Mesenchymal stem cell (in vitro differentiated cells and primary cell): Measurements from ENCODE around the gene C1QC.

Experiments used
- DNase-seq: peaks from one replicate; pipeline ENCODE4 v3.0.0-alpha.2; 2013
- H2AFZ ChIP-seq: one replicate; pipeline ENCODE4 v1.6.1; 2013; ENCODE audit warnings: low read depth, mild to moderate bottlenecking, control low read depth, inconsistent platforms, low read length, moderate library complexity
- H2AK5ac ChIP-seq: 2 replicates; pipeline ENCODE4 v1.6.1; 2013; ENCODE audit warnings: low read length, moderate library complexity, mild to moderate bottlenecking, inconsistent platforms; ENCODE audit not compliant: severe bottlenecking
- H2BK120ac ChIP-seq: one replicate; pipeline ENCODE4 v1.6.1; 2013; ENCODE audit warnings: low read depth, mild to moderate bottlenecking, inconsistent platforms, low read length, moderate library complexity
- H2BK12ac ChIP-seq, 2 experiments: one replicate each; pipeline ENCODE4 v1.6.1; 2013; ENCODE audit warnings: inconsistent platforms in 2 of 2, low read length in 2 of 2, mild to moderate bottlenecking in 2 of 2, moderate library complexity in 2 of 2, control low read depth in 1 of 2
- H2BK15ac ChIP-seq: one replicate; pipeline ENCODE4 v1.6.1; 2013; ENCODE audit warnings: mild to moderate bottlenecking, low read depth, inconsistent platforms; ENCODE audit not compliant: poor library complexity, severe bottlenecking
- H2BK5ac ChIP-seq: 2 replicates; pipeline ENCODE4 v1.6.1; 2013; ENCODE audit warnings: low read depth, mild to moderate bottlenecking, low read length, control low read depth, inconsistent platforms; ENCODE audit not compliant: poor library complexity, severe bottlenecking
- H3K14ac ChIP-seq, 2 experiments: one replicate each; pipeline ENCODE4 v1.6.1; 2013; ENCODE audit warnings: inconsistent platforms in 2 of 2, low read length in 2 of 2, control low read depth in 1 of 2, mild to moderate bottlenecking in 1 of 2, moderate library complexity in 1 of 2
- H3K18ac ChIP-seq, 2 experiments: one replicate each; pipeline ENCODE4 v1.6.1; 2013; ENCODE audit warnings: inconsistent platforms in 2 of 2, low read length in 2 of 2, control low read depth in 1 of 2, low read depth in 1 of 2, mild to moderate bottlenecking in 1 of 2
- H3K23ac ChIP-seq, 2 experiments: one replicate each; pipeline ENCODE4 v1.6.1; 2013; ENCODE audit warnings: inconsistent platforms in 2 of 2, low read length in 2 of 2, mild to moderate bottlenecking in 2 of 2, moderate library complexity in 2 of 2, control low read depth in 1 of 2
- H3K27ac ChIP-seq: 2 replicates; pipeline ENCODE4 v1.5.1; 2013; ENCODE audit warnings: mild to moderate bottlenecking, moderate library complexity, low read length, control low read depth, inconsistent platforms; ENCODE audit not compliant: poor library complexity, severe bottlenecking
- H3K27me3 ChIP-seq, 2 experiments: 2 replicates each; pipeline versions ENCODE4 v1.6.1 to v1.7.0; 2013; ENCODE audit warnings: low read length in 2 of 2, mild to moderate bottlenecking in 2 of 2, moderate library complexity in 2 of 2, control low read depth in 1 of 2, inconsistent platforms in 1 of 2; ENCODE audit not compliant: control insufficient read depth in 1 of 2, insufficient read depth in 1 of 2
- H3K36me3 ChIP-seq, 2 experiments: 2 replicates each; pipeline versions ENCODE4 v1.6.1 to v1.7.0; 2013; ENCODE audit warnings: low read length in 2 of 2, control low read depth in 1 of 2, inconsistent platforms in 1 of 2, low read depth in 1 of 2, mild to moderate bottlenecking in 1 of 2; ENCODE audit not compliant: insufficient read depth in 2 of 2, control insufficient read depth in 1 of 2
- H3K4ac ChIP-seq, 2 experiments: one replicate each; pipeline ENCODE4 v1.6.1; 2013; ENCODE audit warnings: inconsistent platforms in 2 of 2, low read length in 2 of 2, mild to moderate bottlenecking in 2 of 2, moderate library complexity in 2 of 2, control low read depth in 1 of 2, low read depth in 1 of 2
- H3K4me1 ChIP-seq: 2 replicates; pipeline ENCODE4 v1.6.1; 2013; ENCODE audit warnings: low read depth, low read length, control low read depth; ENCODE audit not compliant: control insufficient read depth, insufficient read depth
- H3K4me2 ChIP-seq: 2 replicates; pipeline ENCODE4 v1.6.1; 2013; ENCODE audit warnings: low read length, mild to moderate bottlenecking, inconsistent platforms; ENCODE audit not compliant: poor library complexity, severe bottlenecking
- H3K4me3 ChIP-seq, 2 experiments: 2 replicates each; pipeline versions ENCODE4 v1.5.1 to v1.7.0; 2013; ENCODE audit warnings: low read length in 2 of 2, mild to moderate bottlenecking in 2 of 2, control low read depth in 1 of 2, low read depth in 1 of 2; ENCODE audit not compliant: insufficient read depth in 1 of 2
- H3K79me1 ChIP-seq: replicated peaks from 2 replicates; pipeline ENCODE4 v1.6.1; 2013; ENCODE audit warnings: mild to moderate bottlenecking, control low read depth, low read length, inconsistent platforms; ENCODE audit not compliant: poor library complexity, severe bottlenecking
- H3K9ac ChIP-seq: 2 replicates; pipeline ENCODE4 v1.7.0; 2013; ENCODE audit warnings: mild to moderate bottlenecking, low read length, moderate library complexity
- H3K9me3 ChIP-seq: 2 replicates; pipeline ENCODE4 v1.7.0; 2013; ENCODE audit warnings: mild to moderate bottlenecking, low read length; ENCODE audit not compliant: control insufficient read depth
- H4K8ac ChIP-seq: one replicate; pipeline ENCODE4 v1.6.1; 2013; ENCODE audit warnings: inconsistent platforms, mild to moderate bottlenecking, low read length, moderate library complexity
- H4K91ac ChIP-seq: one replicate; pipeline ENCODE4 v1.6.1; 2013; ENCODE audit warnings: mild to moderate bottlenecking, low read length, inconsistent platforms
- WGBS: methylation state at CpG from one replicate; pipeline ENCODE4 v1.1.7; 2013; ENCODE audit warnings: mixed read lengths; 5-methylcytosine and 5-hydroxymethylcytosine counted together

C1QC gene

GRCh38 chr1:22646384-22646783 lies 3.0 kb downstream of the C1QC start:
- no peaks in the 10 kb centered on the region for H3K9me3 ChIP-seq
- H3K18ac ChIP-seq, result no peak overlapping the region
- H3K4me2 ChIP-seq, result no peak overlapping the region
- no peak overlapping the region for H2AK5ac ChIP-seq
- no peaks in the 10 kb centered on the region for H3K36me3 ChIP-seq
- H4K8ac ChIP-seq, result no peak overlapping the region
- H2BK15ac ChIP-seq, result no peak overlapping the region
- no peak overlapping the region for H2BK120ac ChIP-seq
- no peak overlapping the region for H2BK5ac ChIP-seq
- DNase-seq, result peak; percentile 7
- peaks cover 3% of the 10 kb centered on the region for H3K4me1 ChIP-seq
- no peak overlapping the region for H2BK12ac ChIP-seq
- no peak overlapping the region for H3K4me3 ChIP-seq
- no peak overlapping the region for H3K23ac ChIP-seq
- H4K91ac ChIP-seq, result no peak overlapping the region
- H3K27ac ChIP-seq, result no peak overlapping the region
- WGBS, result no CpG with 5 or more reads among the region's 1 CpG
- H3K14ac ChIP-seq, result no peak overlapping the region
- no peak overlapping the region for H2AFZ ChIP-seq
- H3K79me1 ChIP-seq, result no peaks in the 10 kb centered on the region
- no peak overlapping the region for H3K9ac ChIP-seq
- H3K27me3 ChIP-seq, result peaks cover 36 to 45% of the 10 kb centered on the region in 2 experiments
- H3K4ac ChIP-seq, result no peak overlapping the region

- Histone ChIP-seq H3K27ac (no peak overlapping the region), H3K79me1 (no peaks in the 10 kb centered on the region), H3K14ac (no peak overlapping the region), H3K9ac (no peak overlapping the region), H2BK120ac (no peak overlapping the region), H2BK15ac (no peak overlapping the region), H3K23ac (no peak overlapping the region), H2BK12ac (no peak overlapping the region), H4K8ac (no peak overlapping the region), H2AK5ac (no peak overlapping the region), H3K27me3 (peaks cover 40 to 55% of the 10 kb centered on the region in 2 experiments), H3K4me3 (no peak overlapping the region), H2BK5ac (no peak overlapping the region), H3K4me2 (no peak overlapping the region), H3K4me1 (no peaks in the 10 kb centered on the region), H3K18ac (no peak overlapping the region), H2AFZ (no peak overlapping the region), H3K36me3 (no peaks in the 10 kb centered on the region), H3K9me3 (no peaks in the 10 kb centered on the region), H3K4ac (no peak overlapping the region), H4K91ac (no peak overlapping the region)
- WGBS, result 84% methylated on average over 6 of the region's 13 CpGs
- no peak for DNase-seq
Observed at GRCh38 chr1:22650089-22650693, 6.8 kb downstream of the C1QC start.

GRCh38 chr1:22651941-22652856 lies 8.8 kb downstream of the C1QC start:
- H3K27me3 ChIP-seq, result peaks cover 56 to 75% of the 10 kb centered on the region in 2 experiments
- H2AK5ac ChIP-seq, result no peak overlapping the region
- H4K91ac ChIP-seq, result no peak overlapping the region
- no peak overlapping the region for H4K8ac ChIP-seq
- H3K23ac ChIP-seq, result no peak overlapping the region
- H3K14ac ChIP-seq, result no peak overlapping the region
- no peak overlapping the region for H3K4me3 ChIP-seq
- H2BK5ac ChIP-seq, result no peak overlapping the region
- no peak for DNase-seq
- H3K9me3 ChIP-seq, result no peaks in the 10 kb centered on the region
- 87% methylated on average over 13 of the region's 15 CpGs for WGBS
- H2BK15ac ChIP-seq, result no peak overlapping the region
- no peak overlapping the region for H2AFZ ChIP-seq
- no peak overlapping the region for H3K4me2 ChIP-seq
- H3K79me1 ChIP-seq, result no peaks in the 10 kb centered on the region
- no peaks in the 10 kb centered on the region for H3K36me3 ChIP-seq
- no peak overlapping the region for H3K27ac ChIP-seq
- no peaks in the 10 kb centered on the region for H3K4me1 ChIP-seq
- H3K9ac ChIP-seq, result no peak overlapping the region
- no peak overlapping the region for H2BK120ac ChIP-seq
- H3K4ac ChIP-seq, result no peak overlapping the region
- no peak overlapping the region for H2BK12ac ChIP-seq
- H3K18ac ChIP-seq, result no peak overlapping the region

GRCh38 chr1:22652881-22653316 lies 9.5 kb downstream of the C1QC start, which contains the start of gene C1QB:
C1QB (plus strand) TSS chr1:22653236; CDS start chr1:22659463, 6,227 bp downstream.
- Histone ChIP-seq H3K36me3 (no peaks in the 10 kb centered on the region), H3K4me1 (no peaks in the 10 kb centered on the region), H3K27ac (no peak within 1 kb of the TSS), H3K79me1 (no peaks in the 10 kb centered on the region), H4K91ac (no peak within 1 kb of the TSS), H3K18ac (no peak within 1 kb of the TSS), H2BK12ac (no peak within 1 kb of the TSS), H3K27me3 (peaks cover 59 to 78% of the 10 kb centered on the region in 2 experiments), H2BK5ac (no peak within 1 kb of the TSS), H3K23ac (no peak within 1 kb of the TSS), H3K9me3 (no peaks in the 10 kb centered on the region), H2BK120ac (no peak within 1 kb of the TSS), H3K4me3 (no peak within 1 kb of the TSS), H2AK5ac (no peak within 1 kb of the TSS), H2AFZ (no peak within 1 kb of the TSS), H3K14ac (no peak within 1 kb of the TSS), H4K8ac (no peak within 1 kb of the TSS), H3K9ac (no peak within 1 kb of the TSS), H3K4ac (no peak within 1 kb of the TSS), H3K4me2 (no peak within 1 kb of the TSS), H2BK15ac (no peak within 1 kb of the TSS)
- no peak for DNase-seq
- WGBS, result 89% methylated on average over 12 of the region's 13 CpGs
